NCI-H2227 (cell line): ENCODE data around the gene STARD7.
"Not testable (repeated sequence)": the region's sequence is repeated elsewhere in the genome, so short reads cannot be mapped to it uniquely, and the experiment has no call there.

Experiments used
- DNase-seq: peaks from one replicate; lab custom pipeline; 2025; ENCODE audit not compliant: unreplicated experiment; lab: John Stamatoyannopoulos, UW

STARD7 gene, protein sequence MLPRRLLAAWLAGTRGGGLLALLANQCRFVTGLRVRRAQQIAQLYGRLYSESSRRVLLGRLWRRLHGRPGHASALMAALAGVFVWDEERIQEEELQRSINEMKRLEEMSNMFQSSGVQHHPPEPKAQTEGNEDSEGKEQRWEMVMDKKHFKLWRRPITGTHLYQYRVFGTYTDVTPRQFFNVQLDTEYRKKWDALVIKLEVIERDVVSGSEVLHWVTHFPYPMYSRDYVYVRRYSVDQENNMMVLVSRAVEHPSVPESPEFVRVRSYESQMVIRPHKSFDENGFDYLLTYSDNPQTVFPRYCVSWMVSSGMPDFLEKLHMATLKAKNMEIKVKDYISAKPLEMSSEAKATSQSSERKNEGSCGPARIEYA

GRCh38 chr2:96208143-96209010 is at the start of gene STARD7:
TSS of gene STARD7 (minus strand) at chr2:96208827. CDS start at chr2:96208434, 393 bp downstream.
- peak; percentile 98 for DNase-seq

GRCh38 chr2:96257744-96258143 is 49.1 kb upstream of the STARD7 start:
- DNase-seq: not testable (repeated sequence)

DNA sequence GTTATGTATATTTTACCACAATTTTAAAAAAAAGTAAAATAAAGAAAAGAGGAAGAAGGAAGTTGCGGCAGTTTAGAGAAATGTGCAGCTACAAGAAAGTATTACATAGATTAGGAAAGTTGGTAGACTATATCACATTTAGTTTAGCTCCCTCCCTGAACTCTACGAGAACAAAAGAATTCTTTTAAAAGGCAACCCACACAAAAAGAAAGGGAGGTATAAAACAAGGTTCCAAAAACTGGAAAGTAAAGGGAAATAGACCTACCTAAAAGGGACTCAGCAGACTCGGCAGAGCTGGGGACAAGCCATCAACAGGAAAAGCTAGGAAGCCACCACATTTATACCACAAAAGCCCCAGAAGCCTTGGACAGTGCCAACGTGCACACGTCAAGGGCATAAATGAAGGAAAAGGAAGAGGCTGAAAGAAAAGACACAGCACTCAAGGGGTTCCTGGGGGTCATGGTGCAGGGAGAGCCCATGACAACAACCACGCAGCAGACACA is 48.0 kb upstream of the STARD7 start:
- no peak for DNase-seq

DNA sequence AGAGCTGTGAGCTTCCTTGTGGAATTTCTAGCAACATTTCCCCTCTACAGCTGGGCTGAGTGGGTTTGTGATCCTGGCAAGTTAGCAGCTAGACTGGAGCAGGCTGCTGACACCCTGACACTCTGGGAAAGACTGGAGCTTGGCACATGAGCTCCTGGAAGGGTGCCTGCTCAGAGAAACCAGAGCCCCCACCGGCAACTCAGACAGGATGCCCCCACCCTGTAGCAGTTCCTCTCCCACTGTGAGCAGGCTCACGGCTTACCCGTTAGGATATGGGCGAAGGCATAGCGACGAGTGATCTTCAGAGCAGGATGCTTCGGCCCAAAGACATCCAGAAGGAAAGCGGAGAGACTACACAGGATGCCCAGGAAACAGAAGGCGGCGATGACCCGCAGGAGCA is 45.9 kb upstream of the STARD7 start:
- DNase-seq: no peak

GRCh38 chr2:96253006-96253405 is 44.4 kb upstream of the STARD7 start:
- DNase-seq: no peak

GRCh38 chr2:96252526-96252925 is 43.9 kb upstream of the STARD7 start:
- DNase-seq: no peak

- DNase-seq: no peak
Observed at GRCh38 chr2:96251721-96252292, 43.2 kb upstream of the STARD7 start.

GRCh38 chr2:96250188-96250587 is 41.6 kb upstream of the STARD7 start:
- no peak for DNase-seq

DNA sequence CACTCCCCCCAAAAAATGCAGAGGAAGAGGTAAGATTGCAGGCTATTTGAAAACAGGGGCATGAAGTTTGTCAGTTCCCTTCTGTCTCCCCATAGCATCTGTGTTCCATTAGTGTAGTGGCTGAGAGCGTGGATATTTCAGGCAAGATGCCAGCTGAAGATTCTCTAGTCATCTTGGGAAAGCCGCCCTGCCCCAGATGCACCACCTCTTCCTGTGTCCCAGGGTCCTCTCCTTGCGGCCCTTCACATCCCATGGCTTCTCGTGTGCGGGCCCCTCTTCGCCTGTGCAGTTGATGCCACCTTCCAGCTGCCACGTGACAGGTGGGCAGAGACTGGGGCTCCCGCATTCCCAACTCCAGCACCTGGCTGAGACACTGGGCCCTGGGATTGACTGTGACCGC is 41.0 kb upstream of the STARD7 start:
- no peak for DNase-seq

GRCh38 chr2:96248624-96249023 is 40.0 kb upstream of the STARD7 start:
- DNase-seq: no peak

- DNase-seq: no peak
Observed at GRCh38 chr2:96247896-96248295, 39.3 kb upstream of the STARD7 start.

GRCh38 chr2:96247009-96247408 is 38.4 kb upstream of the STARD7 start:
- no peak for DNase-seq

DNA sequence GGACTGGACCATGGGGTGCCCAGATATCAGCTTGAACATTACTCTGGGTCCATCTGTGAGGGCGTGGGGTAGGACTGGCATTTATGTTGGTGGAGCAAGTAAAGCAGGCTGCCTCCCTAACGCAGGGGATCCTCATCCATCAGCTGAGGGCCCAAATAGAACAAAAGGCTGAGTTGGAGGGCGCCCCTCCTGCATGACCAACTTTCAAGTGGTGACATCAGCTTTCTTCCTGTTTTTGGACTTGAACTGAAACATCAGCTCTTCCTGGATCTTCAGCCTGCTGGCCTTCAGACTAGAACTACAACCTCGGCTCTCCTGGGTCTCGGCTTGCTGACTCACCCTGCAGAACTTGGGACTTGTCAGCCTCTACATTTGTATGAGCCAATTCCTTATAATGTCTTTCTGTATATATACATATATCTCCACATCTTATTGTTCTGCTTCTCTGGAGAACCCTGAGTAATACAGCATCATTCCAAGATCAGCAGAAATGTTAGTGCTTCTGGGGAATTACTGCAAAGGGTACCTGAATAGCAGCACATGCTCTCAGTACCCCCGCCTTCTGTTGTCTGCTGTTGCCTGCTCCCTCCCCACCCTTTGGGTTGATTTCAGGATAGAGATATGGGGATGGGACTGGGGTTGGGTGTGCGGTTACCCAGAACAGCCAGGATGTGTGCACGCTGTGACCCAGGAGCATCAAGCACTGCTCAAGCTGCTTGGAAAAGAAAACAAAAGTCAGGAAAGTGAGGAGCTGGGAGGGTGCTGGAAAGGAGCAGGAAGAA is 37.2 kb upstream of the STARD7 start:
- DNase-seq: no peak

GRCh38 chr2:96243843-96244242 is 35.2 kb upstream of the STARD7 start:
- DNase-seq: no peak

GRCh38 chr2:96241900-96242611 is 33.4 kb upstream of the STARD7 start:
- no peak for DNase-seq

GRCh38 chr2:96241227-96241626 is 32.6 kb upstream of the STARD7 start:
- DNase-seq: no peak

- no peak for DNase-seq
Observed at GRCh38 chr2:96240341-96241038, 31.9 kb upstream of the STARD7 start.

GRCh38 chr2:96239745-96240264 is 31.2 kb upstream of the STARD7 start:
- DNase-seq: peak; percentile 34

DNA sequence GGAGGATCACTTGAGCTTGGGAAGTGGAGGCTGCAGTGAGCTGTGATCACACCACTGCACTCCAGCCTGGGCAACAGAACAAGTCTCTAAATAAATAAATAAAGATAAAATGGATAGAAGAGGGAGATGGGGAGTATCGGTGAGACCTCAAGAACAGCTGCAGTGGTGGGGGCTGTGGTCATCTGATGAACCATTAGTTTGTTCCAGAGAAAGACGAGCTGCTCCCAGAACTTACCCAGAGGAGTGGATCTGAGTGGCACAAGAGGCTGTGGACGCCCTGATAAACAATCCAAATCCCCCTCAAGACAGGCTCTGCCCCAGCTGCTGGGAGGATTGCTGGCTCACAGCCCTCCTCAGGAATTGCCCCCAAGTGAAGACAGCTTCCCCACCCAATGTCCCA is 30.5 kb upstream of the STARD7 start:
- no peak for DNase-seq
